NCI-H128 (cell line): ENCODE measurements around the gene DMXL2.
A peak's percentile ranks its signal among the peaks of the same experiment; 100 is the strongest.
"Not testable (repeated sequence)": the region's sequence is repeated elsewhere in the genome, so short reads cannot be mapped to it uniquely, and the experiment has no call there.

Experiments used
- DNase-seq: peaks from one replicate; lab custom pipeline; 2025; ENCODE audit not compliant: unreplicated experiment; lab: John Stamatoyannopoulos, UW

Gene DMXL2

GRCh38 chr15:51622604-51623370, at the start of gene DMXL2:
TSS of gene DMXL2 (minus strand) at chr15:51622771. CDS start at chr15:51622545, 226 bp downstream.
- DNase-seq: peak; percentile 62

- DNase-seq: no peak
Measured at GRCh38 chr15:51672155-51672687, 49.6 kb upstream of the DMXL2 start.

- DNase-seq: no peak
Measured at GRCh38 chr15:51669381-51669780, 46.8 kb upstream of the DMXL2 start.

- DNase-seq: no peak
Measured at GRCh38 chr15:51668446-51668845, 45.9 kb upstream of the DMXL2 start.

- DNase-seq: no peak
Measured at GRCh38 chr15:51667478-51667877, 44.9 kb upstream of the DMXL2 start.

- DNase-seq: no peak
Measured at GRCh38 chr15:51661072-51661471, 38.5 kb upstream of the DMXL2 start.

- no peak for DNase-seq
Measured at GRCh38 chr15:51658664-51659063, 36.1 kb upstream of the DMXL2 start.

GRCh38 chr15:51655401-51656057, 33.0 kb upstream of the DMXL2 start:
- DNase-seq: not testable (repeated sequence)

GRCh38 chr15:51652084-51652668, 29.6 kb upstream of the DMXL2 start:
- DNase-seq: no peak

- peak; percentile 68 for DNase-seq
Measured at GRCh38 chr15:51649659-51650521, 27.3 kb upstream of the DMXL2 start.

- not testable (repeated sequence) for DNase-seq
Measured at GRCh38 chr15:51648643-51649042, 26.1 kb upstream of the DMXL2 start.

- DNase-seq: not testable (repeated sequence)
Measured at GRCh38 chr15:51648101-51648500, 25.5 kb upstream of the DMXL2 start.

- DNase-seq: no peak
Measured at GRCh38 chr15:51647128-51647562, 24.6 kb upstream of the DMXL2 start.

- DNase-seq: no peak
Measured at GRCh38 chr15:51642696-51643095, 20.1 kb upstream of the DMXL2 start.

GRCh38 chr15:51641490-51642130, 19.0 kb upstream of the DMXL2 start:
- no peak for DNase-seq

GRCh38 chr15:51634591-51635198, 12.1 kb upstream of the DMXL2 start:
- no peak for DNase-seq

- no peak for DNase-seq
Measured at GRCh38 chr15:51629612-51630011, 7.0 kb upstream of the DMXL2 start.

- no peak for DNase-seq
Measured at GRCh38 chr15:51625236-51625635, 2.7 kb upstream of the DMXL2 start.

GRCh38 chr15:51624022-51624421, 1.5 kb upstream of the DMXL2 start:
- no peak for DNase-seq

GRCh38 chr15:51623386-51623938, 891 bp upstream of the DMXL2 start:
- no peak for DNase-seq
